IMR-90 (cell line): ENCODE measurements around the gene DBNDD2. TPM values are rescaled to one million over a fixed set of nuclear protein-coding genes. Genes with fewer than 3 reads are reported as not detected.
A peak's percentile ranks its signal among the peaks of the same experiment; 100 is the strongest.

Experiments used
- ATAC-seq: fragments of 200-7000 bp; cut with Tn5 transposase; 2 replicates; pipeline ENCODE4 v1.9.1; 2020; ENCODE audit warnings: low read depth, mild to moderate bottlenecking, moderate library complexity
- BruUV-seq: library from RNA; stranded (reverse); fragments of 400-500 nt; replicated peaks from 2 replicates; lab custom pipeline; 2021; lab: Mats Ljungman, UMichigan
- CTCF ChIA-PET: fragments of 300-600 bp; formaldehyde crosslinking; extraction: SDS; loops from one replicate; lab custom pipeline; 2021; ENCODE audit warnings: antibody characterized with exemption; lab: Yijun Ruan, JAX
- POLR2A ChIA-PET: fragments of 300-600 bp; sonication (Branson Sonifier 250); formaldehyde crosslinking; loops from one replicate; lab custom pipeline; 2022; ENCODE audit warnings: antibody characterized with exemption; ENCODE audit not compliant: unreplicated experiment; lab: Charles Lee
- DNase-seq: peaks from one replicate; pipeline ENCODE4 v3.0.0; 2013
- H2AFZ ChIP-seq: replicated peaks from 2 replicates; pipeline ENCODE3; 2013; ENCODE audit warnings: low read length, mild to moderate bottlenecking; ENCODE audit not compliant: poor library complexity
- H2AK5ac ChIP-seq: 2 replicates; pipeline ENCODE4 v1.6.1; 2013; ENCODE audit warnings: low read depth, low read length, inconsistent platforms
- H2AK9ac ChIP-seq: replicated peaks from 2 replicates; pipeline ENCODE3; 2013; ENCODE audit warnings: mild to moderate bottlenecking, low read depth, low read length, moderate library complexity; ENCODE audit not compliant: poor library complexity
- H2BK120ac ChIP-seq: 2 replicates; pipeline ENCODE4 v1.6.1; 2013; ENCODE audit warnings: low read depth, low read length, inconsistent platforms
- H2BK15ac ChIP-seq: 3 replicates; pipeline ENCODE4 v1.6.1; 2013; ENCODE audit warnings: low read depth, low read length, inconsistent platforms
- H2BK20ac ChIP-seq: 2 replicates; pipeline ENCODE4 v1.6.1; 2013; ENCODE audit warnings: low read depth, mild to moderate bottlenecking, inconsistent platforms, low read length, moderate library complexity
- H2BK5ac ChIP-seq: 2 replicates; pipeline ENCODE4 v1.6.1; 2013; ENCODE audit warnings: mild to moderate bottlenecking, low read depth, low read length, inconsistent platforms; ENCODE audit not compliant: poor library complexity, severe bottlenecking
- H3K14ac ChIP-seq: replicated peaks from 2 replicates; pipeline ENCODE4 v1.6.1; 2013; ENCODE audit warnings: low read depth, low read length, inconsistent platforms
- H3K18ac ChIP-seq: 2 replicates; pipeline ENCODE4 v1.6.1; 2013; ENCODE audit warnings: low read depth, low read length, control low read depth
- H3K23ac ChIP-seq: 2 replicates; pipeline ENCODE4 v1.6.1; 2013; ENCODE audit warnings: low read depth, low read length, inconsistent platforms
- H3K27ac ChIP-seq: 2 replicates; pipeline ENCODE4 v1.5.1; 2013; ENCODE audit warnings: mild to moderate bottlenecking, control low read depth, low read length; ENCODE audit not compliant: insufficient read depth
- H3K27me3 ChIP-seq: 2 replicates; pipeline ENCODE4 v1.6.1; 2013; ENCODE audit warnings: low read length; ENCODE audit not compliant: control insufficient read depth, insufficient read depth
- H3K36me3 ChIP-seq: 2 replicates; pipeline ENCODE4 v1.6.1; 2013; ENCODE audit warnings: low read length, mixed read lengths; ENCODE audit not compliant: control insufficient read depth, insufficient read depth
- H3K4ac ChIP-seq: 2 replicates; pipeline ENCODE4 v1.6.1; 2013; ENCODE audit warnings: low read depth, low read length, inconsistent platforms
- H3K4me1 ChIP-seq: 2 replicates; pipeline ENCODE4 v1.6.1; 2013; ENCODE audit warnings: low read length, mixed read lengths; ENCODE audit not compliant: control insufficient read depth, insufficient read depth
- H3K4me2 ChIP-seq: 2 replicates; pipeline ENCODE4 v1.6.1; 2013; ENCODE audit warnings: low read depth, mild to moderate bottlenecking, control low read depth, low read length, moderate library complexity
- H3K4me3 ChIP-seq: 2 replicates; pipeline ENCODE4 v1.5.1; 2013; ENCODE audit warnings: low read depth, mild to moderate bottlenecking, control low read depth, low read length, moderate library complexity; ENCODE audit not compliant: insufficient read depth
- H3K56ac ChIP-seq: 2 replicates; pipeline ENCODE4 v1.6.1; 2013; ENCODE audit warnings: low read length, inconsistent platforms; ENCODE audit not compliant: insufficient read depth; ENCODE audit errors: extremely low read depth
- H3K79me1 ChIP-seq, 2 experiments: 2 replicates each; pipeline ENCODE4 v1.6.1; 2013; ENCODE audit warnings: low read length in 2 of 2, inconsistent platforms in 1 of 2, low read depth in 1 of 2
- H3K9ac ChIP-seq: 2 replicates; pipeline ENCODE4 v1.6.1; 2013; ENCODE audit warnings: low read depth, low read length, control low read depth
- H3K9me1 ChIP-seq: 2 replicates; pipeline ENCODE4 v1.6.1; 2013; ENCODE audit warnings: low read length, inconsistent platforms; ENCODE audit not compliant: insufficient read depth
- H3K9me3 ChIP-seq: 2 replicates; pipeline ENCODE4 v1.6.1; 2013; ENCODE audit warnings: low read length; ENCODE audit not compliant: control insufficient read depth, insufficient read depth
- H4K20me1 ChIP-seq: 2 replicates; pipeline ENCODE4 v1.6.1; 2013; ENCODE audit warnings: low read length, inconsistent platforms; ENCODE audit not compliant: insufficient read depth
- H4K5ac ChIP-seq: 2 replicates; pipeline ENCODE4 v1.6.1; 2013; ENCODE audit warnings: mild to moderate bottlenecking, low read depth, low read length, control low read depth
- H4K8ac ChIP-seq, 2 experiments: 2 replicates each; pipeline ENCODE4 v1.6.1; 2013; ENCODE audit warnings: low read depth in 2 of 2, low read length in 2 of 2, control low read depth in 1 of 2, inconsistent platforms in 1 of 2
- H4K91ac ChIP-seq: 2 replicates; pipeline ENCODE4 v1.6.1; 2013; ENCODE audit warnings: low read depth, low read length, inconsistent platforms; ENCODE audit not compliant: insufficient read depth
- WGBS, 2 experiments: methylation state at CpG; one replicate each; pipeline versions ENCODE4 v1.1.5 to v1.1.7; 2013; ENCODE audit warnings: missing lambda C conversion rate in 2 of 2; ENCODE audit not compliant: insufficient read length in 1 of 2; ENCODE audit errors: extremely low coverage in 2 of 2; 5-methylcytosine and 5-hydroxymethylcytosine counted together
- dilution Hi-C: fragments of 300-500 bp; cut with HindIII; formaldehyde crosslinking; loops from one replicate; pipeline ENCODE4 v1.14.3; 2018; ENCODE audit warnings: low sequenced_read_pairs; ENCODE audit not compliant: unreplicated experiment
- in situ Hi-C: fragments of 300-500 bp; cut with MboI; formaldehyde crosslinking; loops from 3 replicates; pipeline ENCODE4 v1.14.3; 2019; ENCODE audit warnings: low sequenced_read_pairs, inconsistent platforms, mixed read lengths
- intact Hi-C: fragments of 100-400 bp; cut with micrococcal nuclease; formaldehyde crosslinking; loops from 2 replicates; pipeline ENCODE4 v1.10.0; 2022
- microRNA-seq, 2 experiments: library from miRNA; stranded (forward) in 1 of 2; unstranded in 1 of 2; fragments of 10-50 nt in 1 of 2; fragments of <30 nt in 1 of 2; gene quantifications in 1 of 2; microRNA quantifications in 1 of 2; one replicate each; pipeline versions ENCODE3 to v1.1.0; 2013 to 2020; ENCODE audit not compliant: insufficient read depth in 1 of 2, insufficient read length in 1 of 2, unreplicated experiment in 1 of 2
- polyA plus RNA-seq, 3 experiments: library from polyadenylated mRNA; depleted of rRNA; stranded (reverse); fragments of >200 nt; gene quantifications; 2 replicates each; pipeline ENCODE4 v1.2.3, GENCODE V29; 2012; ENCODE audit warnings: low replicate concordance in 1 of 3
- small RNA-seq, 5 experiments: library from RNA; depleted of rRNA; stranded (forward); fragments of <200 nt; gene quantifications; one replicate each; pipeline ENCODE3, GENCODE V24; 2012
- total RNA-seq: library from RNA; depleted of rRNA; stranded (reverse); fragments of >200 nt; gene quantifications from 2 replicates; pipeline ENCODE4 v1.2.3, GENCODE V29; 2012; rRNA removed
- TF ChIP-seq, protein P1 (sequence below): fragments of 150-350 bp; IDR thresholded peaks from 2 replicates; pipeline ENCODE4 v1.6.1; 2017; ENCODE audit warnings: mild to moderate bottlenecking, antibody characterized with exemption, low read length, low read depth

Gene DBNDD2
- total and polyA plus RNA-seq, 2 of the 4 experiments (the other 2 are of a cell fraction): 1.3 to 9.3 TPM

DNA sequence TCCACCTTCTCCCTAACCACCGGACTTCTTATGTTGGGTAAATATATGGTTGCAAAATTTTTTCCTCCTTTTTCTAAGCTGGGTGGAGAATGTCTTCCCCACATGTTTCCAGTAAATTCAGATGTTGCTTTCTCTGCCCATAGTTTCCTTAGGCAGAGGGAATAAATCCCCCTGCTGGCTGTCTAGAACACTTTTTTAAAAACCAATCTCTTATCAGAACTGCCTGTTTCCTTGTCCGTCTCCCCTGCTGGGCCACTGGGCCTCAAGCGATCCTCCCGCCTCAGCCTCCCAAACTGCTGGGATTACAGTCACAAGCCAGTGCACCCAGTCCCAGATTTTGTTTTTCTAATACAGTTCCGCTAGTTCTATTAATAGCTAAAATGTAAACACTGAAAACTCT is 51.5 kb downstream of the DBNDD2 start:
- no peaks in the 10 kb centered on the region for H3K79me1 ChIP-seq
- dilution Hi-C loops (no loop called here), in situ Hi-C loops (no loop called here), intact Hi-C loops (no loop called here)
- no peaks in the 10 kb centered on the region for H3K36me3 ChIP-seq
- H3K4ac ChIP-seq: no peak overlapping the region
- H3K18ac ChIP-seq: no peak overlapping the region
- H2BK15ac ChIP-seq: no peak overlapping the region
- H2BK5ac ChIP-seq: no peak overlapping the region
- TF ChIP-seq, protein P1, sequence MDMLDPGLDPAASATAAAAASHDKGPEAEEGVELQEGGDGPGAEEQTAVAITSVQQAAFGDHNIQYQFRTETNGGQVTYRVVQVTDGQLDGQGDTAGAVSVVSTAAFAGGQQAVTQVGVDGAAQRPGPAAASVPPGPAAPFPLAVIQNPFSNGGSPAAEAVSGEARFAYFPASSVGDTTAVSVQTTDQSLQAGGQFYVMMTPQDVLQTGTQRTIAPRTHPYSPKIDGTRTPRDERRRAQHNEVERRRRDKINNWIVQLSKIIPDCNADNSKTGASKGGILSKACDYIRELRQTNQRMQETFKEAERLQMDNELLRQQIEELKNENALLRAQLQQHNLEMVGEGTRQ: no peak
- no peak for ATAC-seq
- peaks cover 17% of the 10 kb centered on the region for H3K27me3 ChIP-seq
- H4K8ac ChIP-seq: no peak overlapping the region
- H2BK20ac ChIP-seq: no peak overlapping the region
- H3K56ac ChIP-seq: no peak overlapping the region
- no peaks in the 10 kb centered on the region for H4K20me1 ChIP-seq
- no peak overlapping the region for H3K14ac ChIP-seq
- H2BK120ac ChIP-seq: no peak overlapping the region
- H2AK9ac ChIP-seq: no peak overlapping the region
- no peaks in the 10 kb centered on the region for H3K9me3 ChIP-seq
- no peak overlapping the region for H3K23ac ChIP-seq
- no peak overlapping the region for H4K5ac ChIP-seq
- no peak overlapping the region for H3K27ac ChIP-seq
- peak; percentile 3 for DNase-seq
- H2AK5ac ChIP-seq: no peak overlapping the region
- no peaks in the 10 kb centered on the region for H3K9me1 ChIP-seq
- H3K4me3 ChIP-seq: no peak overlapping the region
- H4K91ac ChIP-seq: no peak overlapping the region
- H3K9ac ChIP-seq: no peak overlapping the region
- WGBS, 2 experiments: no CpG with 5 or more reads among the region's 5 CpGs
- no peak overlapping the region for H3K4me2 ChIP-seq
- ChIA-PET POLR2A (no interaction called here), CTCF (interaction anchor here (0.6 to 2.2 kb wide), 3 partner anchors 10 to 90 kb away, joined by 3 to 7 read pairs (median 4); no protein-coding TSS in a partner anchor)
- H2AFZ ChIP-seq: no peak overlapping the region
- no TSS peak for BruUV-seq
- H3K4me1 ChIP-seq: no peaks in the 10 kb centered on the region

Small RNAs within 50 kb of the gene (microRNA-seq; reads per million reads assigned to microRNA genes)
- 0.37 to 1.0 reads per million in 2 experiments for gene MIR6812

Small RNAs within 50 kb of the gene (small RNA-seq; reads per million reads assigned to genes)
- gene MIR6812: 0 reads per million in 5 experiments

Other genes with a start within 250 kb of the DBNDD2 start
- not detected in 2 replicates for gene PI3, start 233.4 kb upstream of the DBNDD2 start, total RNA-seq
- gene PI3, start 233.4 kb upstream of the DBNDD2 start, polyA plus RNA-seq (2012; rRNA removed): not detected in 2 replicates
- gene SEMG1, start 201.3 kb upstream of the DBNDD2 start, total RNA-seq: not detected in 2 replicates
- not detected in 2 replicates for gene SEMG1, start 201.3 kb upstream of the DBNDD2 start, polyA plus RNA-seq (2012; rRNA removed)
- not detected in 2 replicates for gene SEMG2, start 186.9 kb upstream of the DBNDD2 start, total RNA-seq
- not detected in 2 replicates for gene SEMG2, start 186.9 kb upstream of the DBNDD2 start, polyA plus RNA-seq (2012; rRNA removed)
- gene SLPI, start 153.7 kb upstream of the DBNDD2 start, total RNA-seq: not detected in 2 replicates
- not detected in 2 replicates for gene SLPI, start 153.7 kb upstream of the DBNDD2 start, polyA plus RNA-seq (2012; rRNA removed)
- gene RBPJL, start 101.4 kb upstream of the DBNDD2 start, total RNA-seq: not detected in 2 replicates
- not detected in 2 replicates for gene RBPJL, start 101.4 kb upstream of the DBNDD2 start, polyA plus RNA-seq (2012; rRNA removed)
- not detected in 2 replicates for gene MATN4, start 100.0 kb upstream of the DBNDD2 start, total RNA-seq
- 0.12 and 0.13 TPM in 2 replicates for gene MATN4, start 100.0 kb upstream of the DBNDD2 start, polyA plus RNA-seq (2012; rRNA removed)
- 265 and 275 TPM in 2 replicates for gene SDC4, start 59.9 kb upstream of the DBNDD2 start, total RNA-seq
- 181 and 203 TPM in 2 replicates for gene SDC4, start 59.9 kb upstream of the DBNDD2 start, polyA plus RNA-seq (2012; rRNA removed)
- gene SYS1, start 45.1 kb upstream of the DBNDD2 start, total RNA-seq: 12.9 and 16.7 TPM in 2 replicates
- gene SYS1, start 45.1 kb upstream of the DBNDD2 start, polyA plus RNA-seq (2012; rRNA removed): 24.6 and 29.2 TPM in 2 replicates
- not detected in 2 replicates for gene TP53TG5, start 30.0 kb upstream of the DBNDD2 start, total RNA-seq
- gene TP53TG5, start 30.0 kb upstream of the DBNDD2 start, polyA plus RNA-seq (2012; rRNA removed): not detected in 2 replicates
- gene PIGT, start 7.9 kb downstream of the DBNDD2 start, total RNA-seq: 27.2 and 31.2 TPM in 2 replicates
- gene PIGT, start 7.9 kb downstream of the DBNDD2 start, polyA plus RNA-seq (2012; rRNA removed): 145 and 168 TPM in 2 replicates
- gene WFDC2, start 61.5 kb downstream of the DBNDD2 start, total RNA-seq: not detected in 2 replicates
- gene WFDC2, start 61.5 kb downstream of the DBNDD2 start, polyA plus RNA-seq (2012; rRNA removed): not detected in 2 replicates
- not detected in 2 replicates for gene SPINT3, start 107.3 kb downstream of the DBNDD2 start, total RNA-seq
- not detected in 2 replicates for gene SPINT3, start 107.3 kb downstream of the DBNDD2 start, polyA plus RNA-seq (2012; rRNA removed)
- gene WFDC6, start 131.2 kb downstream of the DBNDD2 start, total RNA-seq: not detected in 2 replicates
- gene WFDC6, start 131.2 kb downstream of the DBNDD2 start, polyA plus RNA-seq (2012; rRNA removed): not detected in 2 replicates
- gene EPPIN, start 139.1 kb downstream of the DBNDD2 start, total RNA-seq: not detected in 2 replicates
- gene EPPIN, start 139.1 kb downstream of the DBNDD2 start, polyA plus RNA-seq (2012; rRNA removed): not detected in 2 replicates
- gene WFDC8, start 171.0 kb downstream of the DBNDD2 start, total RNA-seq: not detected in 2 replicates
- not detected in 2 replicates for gene WFDC8, start 171.0 kb downstream of the DBNDD2 start, polyA plus RNA-seq (2012; rRNA removed)
- not detected in 2 replicates for gene WFDC10A, start 221.4 kb downstream of the DBNDD2 start, total RNA-seq
- not detected in 2 replicates for gene WFDC10A, start 221.4 kb downstream of the DBNDD2 start, polyA plus RNA-seq (2012; rRNA removed)
- gene WFDC9, start 223.0 kb downstream of the DBNDD2 start, total RNA-seq: not detected in 2 replicates
- gene WFDC9, start 223.0 kb downstream of the DBNDD2 start, polyA plus RNA-seq (2012; rRNA removed): not detected in 2 replicates